Adrenal gland (tissue), 5 donors: ENCODE results near the gene GALNTL6.

ENCODE experiments used
- CTCF ChIP-seq, 6 experiments: fragments of 450-650 bp in 4 of 6; fragments of 200-600 bp in 2 of 6; sonication (generic) in 1 of 6; IDR thresholded peaks; 1 replicate in 5 of 6; 2 replicates in 1 of 6; pipeline versions ENCODE4 v1.5.1 to v1.8.0; 2016 to 2021; ENCODE audit warnings: antibody characterized with exemption in 6 of 6, mild to moderate bottlenecking in 2 of 6, moderate library complexity in 1 of 6
- POLR2A ChIP-seq, 2 donors: fragments of 450-650 bp; IDR thresholded peaks; one replicate each; pipeline ENCODE4 v1.6.1; 2017; ENCODE audit warnings: antibody characterized with exemption in 2 of 2, mild to moderate bottlenecking in 2 of 2, moderate library complexity in 1 of 2
- donor health status: DM: no; HTN: no; CAD: no.

DNA sequence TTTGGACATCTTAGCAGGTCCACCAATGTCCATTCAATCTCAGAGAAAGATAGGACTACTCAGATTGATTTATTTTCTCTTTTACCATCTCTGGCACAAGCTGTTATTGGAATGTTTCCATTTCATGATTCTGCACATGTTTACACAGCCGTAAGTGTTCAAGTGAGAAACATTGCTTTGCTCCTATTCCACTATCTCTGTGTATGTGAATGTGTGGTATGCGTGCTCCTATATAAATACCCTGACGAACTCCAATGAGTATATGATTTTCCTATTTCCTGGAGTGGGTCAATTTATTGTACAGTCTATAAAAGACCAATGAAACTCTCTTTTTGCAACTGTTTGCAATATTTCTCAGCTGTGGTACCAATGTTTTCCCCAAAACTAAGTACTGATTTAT is 1134.4 kb downstream of the GALNTL6 start:
- TF ChIP-seq CTCF (IDR thresholded peaks at IDR 0.05) (no peak), POLR2A (IDR thresholded peaks at IDR 0.05) (no peak)
